HepG2 (cell line): ENCODE measurements around the gene SNAPC4. TPM values are rescaled to one million over a fixed set of nuclear protein-coding genes. Genes with fewer than 3 reads are reported as not detected.

ENCODE experiments used
- ATAC-seq: fragments of 200-7000 bp; cut with Tn5 transposase; 3 replicates; pipeline ENCODE4 v1.9.1; 2020; ENCODE audit warnings: mild to moderate bottlenecking, moderate library complexity
- BruUV-seq: library from RNA; stranded (reverse); fragments of 400-500 nt; replicated peaks from 2 replicates; lab custom pipeline; 2021; lab: Mats Ljungman, UMichigan
- CTCF ChIA-PET: fragments of 300-600 bp; formaldehyde crosslinking; extraction: SDS; loops from one replicate; lab custom pipeline; 2021; ENCODE audit warnings: low total read pairs, inconsistent platforms, low intra/inter-chr PET ratio; lab: Yijun Ruan, JAX
- POLR2A ChIA-PET: fragments of 350-600 bp; sonication (Branson Sonifier 250); formaldehyde crosslinking; loops from one replicate; lab custom pipeline; 2020; ENCODE audit warnings: antibody characterized with exemption, inconsistent platforms; lab: Yijun Ruan, JAX
- DNase-seq: peaks from one replicate; pipeline ENCODE4 v3.0.0-alpha.2; 2015; ENCODE audit warnings: low spot score
- FAIRE-seq: peaks from 3 replicates; lab custom pipeline; 2011; peaks lifted over from hg19 to GRCh38; lab: Jason Lieb, UNC
- H2AFZ ChIP-seq: one replicate; pipeline ENCODE4 v1.6.1; 2011; ENCODE audit warnings: low read length, inconsistent platforms
- H3K27ac ChIP-seq: fragments of 300-600 bp; 3 replicates; pipeline ENCODE4 v1.8.0; 2011; ENCODE audit warnings: mixed run types, mild to moderate bottlenecking, mixed read lengths, low read length, inconsistent platforms; ENCODE audit not compliant: insufficient read depth; ENCODE audit errors: extremely low read length
- H3K27me3 ChIP-seq, 2 experiments: fragments of 200-600 bp in 1 of 2; 2 replicates in 1 of 2; 3 replicates in 1 of 2; pipeline versions ENCODE4 v1.6.0 to v1.8.0; 2011; ENCODE audit warnings: low read length in 2 of 2, mild to moderate bottlenecking in 2 of 2, moderate library complexity in 2 of 2, inconsistent platforms in 1 of 2; ENCODE audit not compliant: insufficient read depth in 2 of 2, control insufficient read depth in 1 of 2
- H3K36me3 ChIP-seq, 2 experiments: fragments of 200-600 bp in 1 of 2; replicated peaks in 1 of 2; 2 replicates in 1 of 2; 3 replicates in 1 of 2; pipeline versions ENCODE4 v1.5.1 to v1.8.0; 2011; ENCODE audit warnings: low read length in 2 of 2, inconsistent platforms in 1 of 2; ENCODE audit not compliant: insufficient read depth in 2 of 2, control insufficient read depth in 1 of 2
- H3K4me1 ChIP-seq: 2 replicates; pipeline ENCODE4 v1.5.1; 2012; ENCODE audit warnings: low read length, inconsistent platforms; ENCODE audit not compliant: insufficient read depth
- H3K4me2 ChIP-seq: 2 replicates; pipeline ENCODE4 v1.6.0; 2011; ENCODE audit warnings: low read depth, low read length, inconsistent platforms
- H3K4me3 ChIP-seq, 3 experiments: fragments of 200-600 bp in 1 of 3; sonication (generic), shearing (Covaris generic) in 1 of 3; replicated peaks in 1 of 3; 2 replicates each; pipeline ENCODE4 v1.5.1; 2011 to 2016; ENCODE audit warnings: low read length in 3 of 3, inconsistent platforms in 2 of 3, low read depth in 2 of 3, mild to moderate bottlenecking in 2 of 3, control low read depth in 1 of 3, mixed read lengths in 1 of 3; ENCODE audit not compliant: insufficient read depth in 1 of 3
- H3K79me2 ChIP-seq: one replicate; pipeline ENCODE4 v1.6.1; 2011; ENCODE audit warnings: low read length, inconsistent platforms; ENCODE audit not compliant: insufficient read depth
- H3K9ac ChIP-seq: 2 replicates; pipeline ENCODE4 v1.6.0; 2011; ENCODE audit warnings: mild to moderate bottlenecking, low read depth, low read length, inconsistent platforms; ENCODE audit not compliant: insufficient read depth
- H3K9me3 ChIP-seq: 2 replicates; pipeline ENCODE4 v1.5.1; 2012; ENCODE audit warnings: mild to moderate bottlenecking, low read length
- H4K20me1 ChIP-seq: 2 replicates; pipeline ENCODE4 v1.6.0; 2011; ENCODE audit warnings: inconsistent platforms, mild to moderate bottlenecking, low read length, moderate library complexity; ENCODE audit not compliant: insufficient read depth
- CCDC6 ChIP-seq: sonication (generic); formaldehyde crosslinking; IDR thresholded peaks from 2 replicates; pipeline ENCODE4 v1.8.1; 2022; ENCODE audit warnings: mild to moderate bottlenecking, missing genetic modification reagents, moderate library complexity
- IRX3 ChIP-seq: sonication (generic); formaldehyde crosslinking; IDR thresholded peaks from 2 replicates; pipeline ENCODE4 v1.8.1; 2023; ENCODE audit warnings: mild to moderate bottlenecking, low read depth, missing genetic modification reagents, borderline replicate concordance
- TEAD2 ChIP-seq: sonication (generic); formaldehyde crosslinking; IDR thresholded peaks from 2 replicates; pipeline ENCODE4 v1.9.0; 2021; ENCODE audit warnings: missing genetic modification reagents
- ZNF800 ChIP-seq: sonication (generic); formaldehyde crosslinking; IDR thresholded peaks from 2 replicates; pipeline ENCODE4 v1.4.0; 2020; ENCODE audit warnings: missing genetic modification reagents
- WGBS: methylation state at CpG from one replicate; pipeline ENCODE4 v1.1.6; 2017; ENCODE audit warnings: low lambda C conversion rate; 5-methylcytosine and 5-hydroxymethylcytosine counted together
- in situ Hi-C: cut with HindIII; loops from 2 replicates; pipeline ENCODE4 v1.10.0; 2017; ENCODE audit warnings: low pct_unique_long_range_greater_than_20kb; ENCODE audit not compliant: extremely low pct_ligation_motif_present
- intact Hi-C: fragments of 100-400 bp; cut with micrococcal nuclease; formaldehyde crosslinking; loops from one replicate; pipeline ENCODE4 v1.10.0; 2022; ENCODE audit not compliant: unreplicated experiment
- polyA plus RNA-seq, 8 experiments: library from polyadenylated mRNA; depleted of rRNA in 3 of 8; stranded (reverse) in 7 of 8; unstranded in 1 of 8; fragments of >200 nt; fragmentation: Illumina TruSeq in 4 of 8; extraction: Trizol in 4 of 8; gene quantifications; 2 replicates each; pipeline versions ENCODE4 v1.2.1 to v1.2.3, GENCODE V29; 2011 to 2016; ENCODE audit warnings: low read depth in 4 of 8, missing spikeins in 1 of 8, mixed read lengths in 1 of 8; ENCODE audit not compliant: insufficient read depth in 1 of 8
- total RNA-seq, 5 experiments: library from RNA; depleted of rRNA; stranded (reverse); fragments of >200 nt; fragmentation: Illumina TruSeq; extraction: Trizol; gene quantifications; 2 replicates each; pipeline ENCODE4 v1.2.3, GENCODE V29; 2016; ENCODE audit warnings: low read depth in 1 of 5
- TF ChIP-seq, protein P1 (sequence below): sonication (generic); formaldehyde crosslinking; IDR thresholded peaks from 2 replicates; pipeline ENCODE4 v1.8.1; 2023; ENCODE audit warnings: mild to moderate bottlenecking, missing genetic modification reagents

The SNAPC4 gene
- total and polyA plus RNA-seq, 2 of the 13 experiments (the other 11 are each of a cell fraction or from before 2014, with no cell fraction given) = 2.0 to 6.0 TPM

GRCh38 chr9:136393531-136393930 lies 6.4 kb downstream of the SNAPC4 start:
- WGBS = 100% methylated on average over 2 of the region's 17 CpGs
- no peak overlapping the region for H3K4me2 ChIP-seq
- DNase-seq = no peak
- H3K9ac ChIP-seq = no peak overlapping the region
- FAIRE-seq = no peak
- peaks cover 7% of the 10 kb centered on the region for H3K4me1 ChIP-seq
- no peak overlapping the region for H3K4me3 ChIP-seq
- H3K9me3 ChIP-seq = no peaks in the 10 kb centered on the region
- no peak overlapping the region for H3K27ac ChIP-seq
- H4K20me1 ChIP-seq = 0 out of 2 replicates have a peak, but pooled peaks cover 2% of the 10 kb centered on the region
- in situ Hi-C loops = no loop called here
- POLR2A ChIA-PET = interaction anchor here (1.3 kb wide), 1 partner anchor 16 kb away, joined by 3 read pairs; no protein-coding TSS in a partner anchor
- ATAC-seq = no peak
- CTCF ChIA-PET = no interaction called here
- BruUV-seq = no TSS peak
- H3K36me3 ChIP-seq = peaks cover 28 to 67% of the 10 kb centered on the region in 2 experiments; a peak in 4 of 5 replicates
- intact Hi-C loops = no loop called here
- TF ChIP-seq CCDC6 (CRISPR knock-in tag) (no peak), TEAD2 (CRISPR knock-in tag) (no peak), IRX3 (CRISPR knock-in tag) (no peak), ZNF800 (no peak)
- TF ChIP-seq, protein P1, sequence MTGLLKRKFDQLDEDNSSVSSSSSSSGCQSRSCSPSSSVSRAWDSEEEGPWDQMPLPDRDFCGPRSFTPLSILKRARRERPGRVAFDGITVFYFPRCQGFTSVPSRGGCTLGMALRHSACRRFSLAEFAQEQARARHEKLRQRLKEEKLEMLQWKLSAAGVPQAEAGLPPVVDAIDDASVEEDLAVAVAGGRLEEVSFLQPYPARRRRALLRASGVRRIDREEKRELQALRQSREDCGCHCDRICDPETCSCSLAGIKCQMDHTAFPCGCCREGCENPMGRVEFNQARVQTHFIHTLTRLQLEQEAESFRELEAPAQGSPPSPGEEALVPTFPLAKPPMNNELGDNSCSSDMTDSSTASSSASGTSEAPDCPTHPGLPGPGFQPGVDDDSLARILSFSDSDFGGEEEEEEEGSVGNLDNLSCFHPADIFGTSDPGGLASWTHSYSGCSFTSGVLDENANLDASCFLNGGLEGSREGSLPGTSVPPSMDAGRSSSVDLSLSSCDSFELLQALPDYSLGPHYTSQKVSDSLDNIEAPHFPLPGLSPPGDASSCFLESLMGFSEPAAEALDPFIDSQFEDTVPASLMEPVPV = no peak
- peaks cover 10% of the 10 kb centered on the region for H3K79me2 ChIP-seq
- no peak overlapping the region for H2AFZ ChIP-seq
- no peaks in the 10 kb centered on the region for H3K27me3 ChIP-seq
